GM21367 (cell line): Measurements from ENCODE around the gene CAPZB.

Source experiments
- ATAC-seq: cut with Tn5 transposase; IDR thresholded peaks from one replicate; pipeline ENCODE4 v1.9.1; 2021; ENCODE audit not compliant: unreplicated experiment

CAPZB gene

GRCh38 chr1:19410393-19410792 is 74.9 kb downstream of the CAPZB start:
- ATAC-seq: no peak

- no peak for ATAC-seq
Observed at GRCh38 chr1:19409477-19410341, 75.6 kb downstream of the CAPZB start.

GRCh38 chr1:19407494-19408096 is 77.7 kb downstream of the CAPZB start:
- ATAC-seq: no peak

GRCh38 chr1:19406680-19407079 is 78.7 kb downstream of the CAPZB start:
- ATAC-seq: no peak

GRCh38 chr1:19405761-19406487 is 79.4 kb downstream of the CAPZB start:
- no peak for ATAC-seq

DNA sequence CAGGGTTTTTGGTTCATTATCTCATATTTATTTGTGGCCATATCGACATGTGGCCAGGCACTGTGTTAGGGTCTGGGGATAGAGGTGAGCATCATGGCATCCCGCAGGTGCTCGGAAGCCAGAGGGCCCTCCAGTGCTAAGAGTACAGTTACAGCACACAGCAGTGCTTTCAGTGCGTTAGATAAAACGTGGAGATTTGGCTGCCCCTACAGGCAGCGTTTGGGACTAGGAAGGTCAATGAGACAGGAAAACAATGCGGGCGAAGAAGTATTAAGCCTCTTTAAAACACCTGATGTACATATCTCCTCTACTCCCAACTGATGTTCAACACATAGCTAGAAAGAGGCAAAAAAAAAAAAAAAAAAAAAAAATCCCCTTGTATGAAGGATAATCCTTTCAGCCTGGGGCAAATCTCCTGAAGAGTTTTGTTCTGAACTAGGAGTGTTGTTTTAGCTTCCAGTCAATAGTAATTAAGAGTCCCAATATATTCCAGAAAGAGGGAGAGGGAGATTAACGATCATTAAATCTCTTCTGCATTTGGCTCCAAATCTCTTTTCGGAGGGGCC is 80.1 kb downstream of the CAPZB start:
- no peak for ATAC-seq

DNA sequence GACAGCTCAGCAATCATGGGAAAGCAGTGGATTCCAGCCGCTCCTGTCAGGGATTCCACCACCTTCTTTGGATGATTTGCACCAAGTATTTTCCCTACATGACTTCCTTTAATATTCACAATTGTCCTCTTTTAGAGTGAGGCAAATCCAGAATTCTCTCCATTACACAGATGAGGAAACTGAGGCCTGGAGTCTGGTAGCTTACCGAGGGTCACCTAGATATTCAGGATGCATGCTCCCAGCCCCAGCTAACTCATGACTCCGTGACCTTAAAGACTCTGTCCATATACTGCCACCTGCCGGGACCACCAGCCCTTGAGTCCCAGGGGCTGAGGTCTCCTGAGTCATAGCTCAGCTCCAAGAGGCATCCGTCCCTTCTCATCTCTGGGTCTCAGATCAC is 80.6 kb downstream of the CAPZB start:
- no peak for ATAC-seq

GRCh38 chr1:19403256-19403655 is 82.1 kb downstream of the CAPZB start:
- no peak for ATAC-seq

DNA sequence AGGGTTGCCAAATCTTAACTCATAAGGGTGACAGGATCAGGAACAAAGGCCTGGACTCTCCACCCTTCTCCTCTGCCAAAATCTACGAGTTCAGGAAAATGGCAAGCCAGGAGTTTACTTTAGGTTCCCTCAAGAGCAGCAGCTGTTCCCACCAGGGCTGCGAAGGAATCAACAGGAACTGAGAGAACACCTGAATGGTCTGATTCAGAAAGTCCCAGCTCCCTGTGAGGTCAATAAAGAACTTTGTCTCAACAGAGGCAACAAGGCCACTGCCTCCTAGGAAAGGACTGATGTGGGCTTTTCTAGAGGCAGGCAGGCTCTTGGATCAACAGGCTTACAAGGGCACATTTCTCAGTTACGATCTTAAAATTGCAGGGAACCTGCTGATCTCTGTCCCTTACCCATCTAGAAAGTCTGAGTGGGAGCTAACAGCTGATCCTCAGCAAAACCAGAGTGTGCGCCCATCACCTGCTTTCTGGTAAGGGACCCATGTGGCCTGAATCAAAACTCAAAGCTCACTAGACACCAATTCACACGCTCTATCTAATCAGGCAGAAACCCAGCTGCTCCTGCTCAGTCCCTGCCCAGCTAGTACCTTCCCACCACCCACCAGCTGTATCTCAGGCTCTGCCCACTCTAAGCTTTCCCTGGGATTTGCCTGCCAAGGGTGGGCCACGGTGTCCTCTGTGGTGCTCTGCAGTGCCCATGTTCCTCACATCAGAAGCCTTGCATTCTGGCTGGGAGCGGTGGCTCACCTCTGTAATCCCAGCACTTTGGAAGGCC is 83.1 kb downstream of the CAPZB start:
- ATAC-seq: no peak

GRCh38 chr1:19401535-19401889 is 83.8 kb downstream of the CAPZB start:
- ATAC-seq: no peak

GRCh38 chr1:19400875-19401534 is 84.3 kb downstream of the CAPZB start:
- ATAC-seq: no peak

DNA sequence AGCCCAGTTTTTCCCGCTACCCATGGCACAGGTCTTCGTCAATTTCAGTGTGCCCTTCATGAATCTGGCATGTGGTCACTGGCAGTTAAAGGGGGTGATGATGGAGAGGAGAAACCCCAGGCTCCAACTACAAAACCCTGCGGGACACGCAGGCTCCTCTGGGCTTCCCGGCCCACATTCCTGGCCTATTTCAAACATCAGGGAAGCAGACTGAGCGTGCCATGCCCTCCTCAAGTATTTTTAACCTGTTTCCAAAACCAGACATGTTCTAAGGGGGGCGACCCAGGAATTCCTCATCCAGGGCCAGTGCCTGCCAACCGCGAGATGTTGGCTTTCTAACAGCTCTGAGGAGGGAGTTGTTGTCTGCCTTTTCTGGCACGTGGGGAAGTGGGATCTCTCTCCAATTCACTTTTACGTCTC is 85.1 kb downstream of the CAPZB start:
- ATAC-seq: no peak

DNA sequence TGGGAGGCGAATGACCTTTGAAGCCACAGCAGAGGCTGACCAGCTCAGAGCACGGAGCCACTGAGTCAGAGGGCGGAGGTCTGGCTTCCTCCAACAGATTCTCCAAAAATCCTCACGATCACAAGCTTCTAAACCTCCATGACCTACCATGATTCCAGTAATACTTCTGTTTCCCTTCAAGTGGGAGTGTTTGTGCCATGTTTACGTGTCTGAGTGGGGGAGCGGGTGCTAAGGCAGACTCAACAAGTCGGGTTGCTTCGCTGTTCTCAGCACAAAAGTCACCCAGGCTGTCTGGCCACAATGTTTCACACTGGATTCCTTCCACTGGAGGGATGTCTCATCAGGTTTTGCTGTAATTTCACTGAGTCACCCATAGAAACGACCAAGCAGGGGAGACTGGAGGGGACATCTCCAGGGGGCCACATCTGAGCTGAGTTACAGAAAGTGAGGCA is 87.0 kb downstream of the CAPZB start:
- ATAC-seq: no peak

GRCh38 chr1:19397217-19397945 is 88.0 kb downstream of the CAPZB start:
- ATAC-seq: no peak

- ATAC-seq: no peak
Observed at GRCh38 chr1:19396280-19396679, 89.1 kb downstream of the CAPZB start.

GRCh38 chr1:19395678-19396192 is 89.6 kb downstream of the CAPZB start:
- no peak for ATAC-seq

GRCh38 chr1:19393046-19393445 is 92.3 kb downstream of the CAPZB start:
- no peak for ATAC-seq

GRCh38 chr1:19392221-19392620 is 93.1 kb downstream of the CAPZB start:
- no peak for ATAC-seq

GRCh38 chr1:19391596-19391981 is 93.8 kb downstream of the CAPZB start:
- ATAC-seq: no peak
